8988T (cell line): ENCODE data around the gene LAMA3.

Experiments used
- DNase-seq: peaks from one replicate; pipeline ENCODE4 v3.0.0; 2011

The LAMA3 gene

GRCh38 chr18:23920054-23920453 lies 230.8 kb downstream of the LAMA3 start:
- no peak for DNase-seq

- DNase-seq, result peak; percentile 56
These were observed 232.5 kb downstream of the LAMA3 start for GRCh38 chr18:23921716-23922285.

- DNase-seq, result no peak
These were observed 233.7 kb downstream of the LAMA3 start for GRCh38 chr18:23922939-23923338.

GRCh38 chr18:23924813-23925212 lies 235.6 kb downstream of the LAMA3 start:
- DNase-seq, result no peak

GRCh38 chr18:23926571-23926970 lies 237.3 kb downstream of the LAMA3 start:
- no peak for DNase-seq

GRCh38 chr18:23927821-23928746 lies 238.8 kb downstream of the LAMA3 start:
- no peak for DNase-seq

GRCh38 chr18:23929362-23929930 lies 240.2 kb downstream of the LAMA3 start:
- no peak for DNase-seq

- no peak for DNase-seq
These were observed 240.7 kb downstream of the LAMA3 start for GRCh38 chr18:23930002-23930401.

GRCh38 chr18:23932385-23933067 lies 243.3 kb downstream of the LAMA3 start:
- DNase-seq, result no peak

- no peak for DNase-seq
These were observed 244.2 kb downstream of the LAMA3 start for GRCh38 chr18:23933407-23933806.

GRCh38 chr18:23934252-23934651 lies 245.0 kb downstream of the LAMA3 start:
- no peak for DNase-seq

- DNase-seq, result no peak
These were observed 245.6 kb downstream of the LAMA3 start for GRCh38 chr18:23934863-23935262.

GRCh38 chr18:23935804-23936203 lies 246.6 kb downstream of the LAMA3 start:
- DNase-seq, result no peak

- no peak for DNase-seq
These were observed 247.2 kb downstream of the LAMA3 start for GRCh38 chr18:23936381-23936958.

GRCh38 chr18:23938043-23938756 lies 248.9 kb downstream of the LAMA3 start:
- no peak for DNase-seq

- DNase-seq, result no peak
These were observed 249.7 kb downstream of the LAMA3 start for GRCh38 chr18:23938901-23939341.

- no peak for DNase-seq
These were observed 250.1 kb downstream of the LAMA3 start for GRCh38 chr18:23939366-23939765.

GRCh38 chr18:23939896-23940295 lies 250.6 kb downstream of the LAMA3 start:
- no peak for DNase-seq

- DNase-seq, result no peak
These were observed 252.5 kb downstream of the LAMA3 start for GRCh38 chr18:23941791-23942190.

- no peak for DNase-seq
These were observed 253.9 kb downstream of the LAMA3 start for GRCh38 chr18:23943104-23943503.

- no peak for DNase-seq
These were observed 254.8 kb downstream of the LAMA3 start for GRCh38 chr18:23943903-23944624.
